Measurements from ENCODE around the gene MEGF8. TPM values are rescaled to one million over a fixed set of nuclear protein-coding genes. Genes with fewer than 3 reads are reported as not detected.

The MEGF8 gene
- total RNA-seq, 3 donors from 2014 or later (not counting 1 experiment from before 2014, with no cell fraction given), result 8.1 to 11.3 (median 10.5) TPM

DNA sequence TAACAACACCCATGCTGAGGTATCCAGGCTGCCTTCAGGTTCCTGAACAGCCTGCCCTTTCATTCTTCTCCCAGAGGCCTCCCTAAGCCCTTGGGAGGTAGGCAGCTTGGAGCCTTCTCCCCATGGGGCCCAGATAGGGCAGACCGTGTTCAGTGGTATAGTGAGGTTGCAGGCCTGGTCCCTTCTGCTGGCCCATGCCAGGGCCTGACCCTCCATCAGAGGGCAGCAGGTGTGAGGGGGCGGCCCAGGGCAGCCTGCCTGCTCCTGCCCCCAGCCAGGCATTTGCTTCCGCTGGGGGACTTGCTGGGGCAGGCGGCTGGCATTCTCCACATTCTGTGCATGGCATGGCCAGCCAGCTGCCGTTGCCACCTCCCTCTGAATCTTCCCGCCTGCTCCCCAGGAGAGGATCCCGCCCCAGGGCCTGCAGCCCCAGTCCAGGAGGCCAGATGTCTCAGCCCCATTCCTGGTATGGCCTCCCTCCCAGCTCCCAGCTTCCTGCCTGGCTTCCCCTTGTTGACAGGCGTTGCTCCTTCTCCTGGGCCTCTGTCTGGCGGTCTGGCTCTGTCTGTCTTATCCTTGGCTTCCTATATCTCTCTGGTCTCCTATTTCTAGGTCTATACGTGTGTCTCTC, 47.5 kb upstream of the MEGF8 start:
- peaks cover 22% of the 10 kb centered on the region for H3K36me3 ChIP-seq (ENCODE audit: control insufficient read depth, insufficient read depth, low read length)
- peaks cover 34 to 37% of the 10 kb centered on the region in 2 donors for H3K4me1 Mint-ChIP-seq

DNA sequence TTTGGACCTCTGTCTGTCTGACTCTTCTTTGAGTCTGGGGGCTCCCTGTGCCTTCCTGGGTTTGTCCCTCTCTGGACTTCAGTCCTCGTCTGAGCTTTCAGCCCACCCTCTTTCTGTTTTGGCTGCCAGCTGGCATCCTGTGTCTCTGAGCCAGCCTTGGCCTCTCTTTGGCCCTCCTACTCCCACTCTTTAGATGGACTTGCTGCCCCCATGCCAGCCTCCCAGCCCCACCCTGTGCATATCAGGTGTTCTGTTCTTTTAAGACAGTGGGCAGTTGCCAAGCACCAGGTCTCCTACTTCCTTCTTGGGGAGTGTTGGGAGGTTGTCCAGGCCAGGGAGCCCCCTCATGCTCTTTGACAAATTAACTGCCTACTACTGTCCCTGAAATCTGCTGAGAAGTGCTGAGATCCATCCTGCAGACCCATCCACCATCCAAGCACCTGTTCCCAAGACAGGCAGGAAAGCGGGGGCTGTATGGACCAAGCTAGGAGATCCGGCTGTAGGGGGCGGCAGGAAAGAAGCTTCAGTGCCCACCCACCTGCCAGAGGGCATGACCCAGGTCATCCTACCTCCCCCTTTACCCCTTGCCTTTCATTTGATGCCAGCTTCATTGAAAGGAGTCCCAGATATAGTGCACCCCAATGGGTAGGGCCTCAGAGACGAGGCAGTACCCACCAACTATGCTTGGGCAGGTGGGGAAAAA, 46.8 kb upstream of the MEGF8 start:
- Histone ChIP-seq H3K36me3 (ENCODE audit: control insufficient read depth, insufficient read depth, low read length) (peaks cover 16% of the 10 kb centered on the region), H3K27me3 (ENCODE audit: control insufficient read depth, insufficient read depth, low read length) (no peaks in the 10 kb centered on the region), H3K9me3 (ENCODE audit: control insufficient read depth, insufficient read depth, low read length) (no peaks in the 10 kb centered on the region), H3K27ac (ENCODE audit: low read length) (no peak overlapping the region), H3K4me1 (ENCODE audit: control insufficient read depth, insufficient read depth, low read length) (peaks cover 66% of the 10 kb centered on the region), H3K4me3 (ENCODE audit: low read length) (no peak overlapping the region)
- Mint-ChIP-seq H3K27me3 (ENCODE audit: low read depth in 2 of 2) (no peaks in the 10 kb centered on the region), H3K9me3 (no peaks in the 10 kb centered on the region), H3K4me1 (peaks cover 34 to 37% of the 10 kb centered on the region in 2 donors), H3K4me3 (peak overlapping the region; percentile 89), H3K36me3 (no peaks in the 10 kb centered on the region), H3K27ac (no peak overlapping the region)
- TF ChIP-seq, protein P1, sequence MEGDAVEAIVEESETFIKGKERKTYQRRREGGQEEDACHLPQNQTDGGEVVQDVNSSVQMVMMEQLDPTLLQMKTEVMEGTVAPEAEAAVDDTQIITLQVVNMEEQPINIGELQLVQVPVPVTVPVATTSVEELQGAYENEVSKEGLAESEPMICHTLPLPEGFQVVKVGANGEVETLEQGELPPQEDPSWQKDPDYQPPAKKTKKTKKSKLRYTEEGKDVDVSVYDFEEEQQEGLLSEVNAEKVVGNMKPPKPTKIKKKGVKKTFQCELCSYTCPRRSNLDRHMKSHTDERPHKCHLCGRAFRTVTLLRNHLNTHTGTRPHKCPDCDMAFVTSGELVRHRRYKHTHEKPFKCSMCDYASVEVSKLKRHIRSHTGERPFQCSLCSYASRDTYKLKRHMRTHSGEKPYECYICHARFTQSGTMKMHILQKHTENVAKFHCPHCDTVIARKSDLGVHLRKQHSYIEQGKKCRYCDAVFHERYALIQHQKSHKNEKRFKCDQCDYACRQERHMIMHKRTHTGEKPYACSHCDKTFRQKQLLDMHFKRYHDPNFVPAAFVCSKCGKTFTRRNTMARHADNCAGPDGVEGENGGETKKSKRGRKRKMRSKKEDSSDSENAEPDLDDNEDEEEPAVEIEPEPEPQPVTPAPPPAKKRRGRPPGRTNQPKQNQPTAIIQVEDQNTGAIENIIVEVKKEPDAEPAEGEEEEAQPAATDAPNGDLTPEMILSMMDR (IDR thresholded peaks at IDR 0.05), result no peak
- ATAC-seq (no peak), DNase-seq (no peak)
- intact Hi-C loops (cut with micrococcal nuclease), result no loop called here
- 86% methylated on average over 5 of the region's 5 CpGs for WGBS (ENCODE audit: insufficient coverage)

More for the DNA sequence above, 47.5 kb upstream of the MEGF8 start:
- Mint-ChIP-seq H3K27ac (no peak overlapping the region), H3K36me3 (no peaks in the 10 kb centered on the region), H3K9me3 (no peaks in the 10 kb centered on the region), H3K4me3 (peak overlapping the region; percentile 4), H3K27me3 (ENCODE audit: low read depth in 2 of 2) (no peaks in the 10 kb centered on the region)
- intact Hi-C loops (cut with micrococcal nuclease), result no loop called here
- no peak overlapping the region for H3K4me3 ChIP-seq (ENCODE audit: low read length)
- TF ChIP-seq, protein P1 (IDR thresholded peaks at IDR 0.05), result no peak
- peaks cover 61% of the 10 kb centered on the region for H3K4me1 ChIP-seq (ENCODE audit: control insufficient read depth, insufficient read depth, low read length)
- no peak overlapping the region for H3K27ac ChIP-seq (ENCODE audit: low read length)
- no peaks in the 10 kb centered on the region for H3K27me3 ChIP-seq (ENCODE audit: control insufficient read depth, insufficient read depth, low read length)
- no peaks in the 10 kb centered on the region for H3K9me3 ChIP-seq (ENCODE audit: control insufficient read depth, insufficient read depth, low read length)
- ATAC-seq, result no peak
- 89% methylated on average over 10 of the region's 10 CpGs for WGBS (ENCODE audit: insufficient coverage)
- no peak for DNase-seq

DNA sequence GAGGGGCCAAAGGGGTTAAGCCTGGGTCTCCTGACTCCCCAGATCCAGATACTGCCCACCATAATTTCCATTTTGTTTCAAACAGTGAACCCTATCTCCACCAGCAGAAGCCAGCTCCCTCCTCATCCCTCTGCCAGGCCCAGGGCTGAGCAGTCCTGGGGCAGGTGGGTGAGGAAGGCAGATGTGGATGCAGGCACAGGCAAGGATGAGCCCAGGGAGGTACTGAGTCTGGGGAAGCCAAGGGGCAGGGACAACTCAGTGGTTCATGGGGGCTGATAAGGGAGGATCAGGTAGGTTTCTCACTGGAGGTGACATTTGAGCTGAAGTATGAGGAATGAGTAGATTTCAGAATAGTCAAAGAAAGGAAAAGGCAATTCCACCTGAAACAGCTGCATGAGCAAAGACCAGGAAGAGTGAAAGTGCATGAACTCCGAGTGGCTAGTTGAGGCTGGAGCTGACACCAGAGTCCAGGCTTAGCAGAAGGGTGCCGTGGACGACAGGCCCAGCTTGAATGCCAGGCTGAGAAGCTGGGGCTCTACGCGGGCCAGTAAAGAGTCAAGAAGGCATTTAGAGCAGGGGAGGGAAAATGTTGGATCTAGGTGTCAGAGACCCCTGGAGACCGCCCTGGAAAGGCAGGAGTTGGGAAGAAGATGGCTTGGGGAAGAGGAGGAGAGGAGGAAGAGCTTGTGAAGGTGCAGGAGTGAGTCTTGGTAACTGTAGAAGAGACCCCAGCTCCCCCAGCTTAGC, 46.1 kb upstream of the MEGF8 start:
- intact Hi-C loops (cut with micrococcal nuclease), result no loop called here
- TF ChIP-seq, protein P1 (IDR thresholded peaks at IDR 0.05), result no peak
- Histone ChIP-seq H3K4me3 (ENCODE audit: low read length) (peak overlapping the region; percentile 91), H3K27ac (ENCODE audit: low read length) (peak overlapping the region; percentile 99), H3K36me3 (ENCODE audit: control insufficient read depth, insufficient read depth, low read length) (peaks cover 8% of the 10 kb centered on the region), H3K4me1 (ENCODE audit: control insufficient read depth, insufficient read depth, low read length) (peaks cover 66% of the 10 kb centered on the region), H3K9me3 (ENCODE audit: control insufficient read depth, insufficient read depth, low read length) (no peaks in the 10 kb centered on the region), H3K27me3 (ENCODE audit: control insufficient read depth, insufficient read depth, low read length) (no peaks in the 10 kb centered on the region)
- DNase-seq, result no peak
- H3K9me3 Mint-ChIP-seq, result no peaks in the 10 kb centered on the region
- no peak for ATAC-seq
- 20% methylated on average over 6 of the region's 6 CpGs for WGBS (ENCODE audit: insufficient coverage)
- H3K4me1 Mint-ChIP-seq, result peaks cover 34 to 37% of the 10 kb centered on the region in 2 donors
- no peaks in the 10 kb centered on the region for H3K27me3 Mint-ChIP-seq (ENCODE audit: low read depth in 2 of 2)
- H3K36me3 Mint-ChIP-seq, result no peaks in the 10 kb centered on the region
- H3K4me3 Mint-ChIP-seq, result peak overlapping the region; percentile 89
- no peak overlapping the region for H3K27ac Mint-ChIP-seq
